HEK293T (cell line): ENCODE results near the gene POU5F1.

Experiments used
- ELF4 ChIP-seq: fragments of 450-650 bp; IDR thresholded peaks from 2 replicates; pipeline ENCODE4 v1.6.1; 2017; ENCODE audit warnings: antibody characterized with exemption
- FOXK2 ChIP-seq: fragments of 450-650 bp; IDR thresholded peaks from 2 replicates; pipeline ENCODE4 v1.6.1; 2016; ENCODE audit warnings: mild to moderate bottlenecking
- NFRKB ChIP-seq: fragments of 450-650 bp; IDR thresholded peaks from 2 replicates; pipeline ENCODE4 v1.6.1; 2016; ENCODE audit warnings: mild to moderate bottlenecking, moderate library complexity
- TF ChIP-seq, protein P1 (sequence below): fragments of 450-650 bp; IDR thresholded peaks from 2 replicates; pipeline ENCODE4 v1.6.1; 2016

DNA sequence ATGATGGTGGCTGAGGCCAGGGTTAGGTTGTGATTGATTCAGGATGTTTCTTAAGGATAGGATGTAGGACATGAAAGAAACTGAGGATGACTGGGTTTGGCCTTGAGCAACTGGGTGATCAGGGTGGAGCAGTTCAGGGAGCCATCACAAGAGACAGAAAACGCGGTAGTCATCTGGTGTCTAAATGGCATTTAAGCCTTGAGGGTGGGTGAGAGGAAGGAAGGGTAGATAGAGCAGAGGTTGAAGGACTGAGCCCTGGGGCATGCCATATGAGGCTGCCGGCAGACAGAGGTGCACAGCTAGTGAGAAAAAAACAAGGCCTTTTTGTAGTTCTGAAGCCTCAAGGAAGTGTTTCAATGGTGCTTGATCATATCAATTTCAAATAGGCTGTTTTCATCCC is 1.9 kb downstream of the POU5F1 start:
- TF ChIP-seq FOXK2 (no peak), NFRKB (no peak), ELF4 (no peak)
- TF ChIP-seq, protein P1, sequence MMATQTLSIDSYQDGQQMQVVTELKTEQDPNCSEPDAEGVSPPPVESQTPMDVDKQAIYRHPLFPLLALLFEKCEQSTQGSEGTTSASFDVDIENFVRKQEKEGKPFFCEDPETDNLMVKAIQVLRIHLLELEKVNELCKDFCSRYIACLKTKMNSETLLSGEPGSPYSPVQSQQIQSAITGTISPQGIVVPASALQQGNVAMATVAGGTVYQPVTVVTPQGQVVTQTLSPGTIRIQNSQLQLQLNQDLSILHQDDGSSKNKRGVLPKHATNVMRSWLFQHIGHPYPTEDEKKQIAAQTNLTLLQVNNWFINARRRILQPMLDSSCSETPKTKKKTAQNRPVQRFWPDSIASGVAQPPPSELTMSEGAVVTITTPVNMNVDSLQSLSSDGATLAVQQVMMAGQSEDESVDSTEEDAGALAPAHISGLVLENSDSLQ = no peak
